GM19395 (cell line): ENCODE results near the gene PRRC2B.

Source experiments
- ATAC-seq: cut with Tn5 transposase; IDR thresholded peaks from one replicate; pipeline ENCODE4 v1.9.1; 2021; ENCODE audit warnings: mild to moderate bottlenecking, moderate library complexity; ENCODE audit not compliant: unreplicated experiment

PRRC2B gene

GRCh38 chr9:131407717-131408195 is 13.9 kb downstream of the PRRC2B start:
- no peak for ATAC-seq

DNA sequence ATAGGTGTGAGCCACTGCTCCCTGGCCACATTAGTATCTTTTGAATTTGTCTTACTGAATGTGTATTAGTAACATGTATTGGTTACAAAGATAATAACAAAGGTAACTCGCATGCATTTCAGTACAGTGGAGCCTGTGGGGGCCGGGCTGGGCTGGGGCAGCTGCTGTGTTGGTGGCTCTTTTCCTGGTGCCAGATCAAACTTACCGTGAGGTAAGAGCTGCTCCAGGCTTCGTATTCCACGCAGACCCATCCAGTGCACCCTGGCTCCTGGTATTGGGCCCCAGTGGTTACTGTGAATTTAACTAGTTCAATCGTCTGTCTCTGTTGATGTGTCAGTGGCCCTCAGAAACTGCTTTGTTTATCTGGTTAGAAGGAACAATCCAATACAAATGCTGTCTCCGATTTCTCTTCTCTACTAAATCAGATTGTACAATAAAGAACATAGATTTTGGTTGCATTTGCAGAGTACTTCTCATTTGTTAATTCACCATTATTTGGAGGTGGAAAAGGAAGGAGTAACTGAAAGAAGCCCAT is 15.6 kb downstream of the PRRC2B start:
- no peak for ATAC-seq

DNA sequence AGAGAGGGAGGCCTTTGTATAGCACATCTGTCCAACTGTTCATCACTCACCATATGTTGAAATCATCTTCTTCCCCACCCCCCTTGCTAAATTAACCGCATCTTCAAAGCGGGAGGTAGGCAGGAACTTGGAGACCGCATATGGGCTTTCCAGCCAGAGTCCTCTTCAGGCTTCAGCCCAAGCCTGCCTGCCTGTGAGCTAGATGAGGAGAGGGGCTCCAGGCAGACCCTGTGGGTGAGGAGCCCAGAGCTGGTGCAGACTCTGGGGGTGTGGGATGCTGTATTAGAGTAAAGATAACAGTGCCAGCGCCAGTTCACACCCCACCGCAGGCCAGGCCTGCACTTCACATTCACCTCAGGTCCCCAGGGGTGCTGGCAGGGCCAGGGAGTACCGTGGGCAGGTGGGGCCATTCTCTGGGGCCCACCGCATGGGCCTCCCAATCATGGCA is 16.2 kb downstream of the PRRC2B start:
- no peak for ATAC-seq

- no peak for ATAC-seq
These were observed 18.1 kb downstream of the PRRC2B start for GRCh38 chr9:131411719-131412681.

GRCh38 chr9:131416509-131416908 is 22.6 kb downstream of the PRRC2B start:
- ATAC-seq, result no peak

DNA sequence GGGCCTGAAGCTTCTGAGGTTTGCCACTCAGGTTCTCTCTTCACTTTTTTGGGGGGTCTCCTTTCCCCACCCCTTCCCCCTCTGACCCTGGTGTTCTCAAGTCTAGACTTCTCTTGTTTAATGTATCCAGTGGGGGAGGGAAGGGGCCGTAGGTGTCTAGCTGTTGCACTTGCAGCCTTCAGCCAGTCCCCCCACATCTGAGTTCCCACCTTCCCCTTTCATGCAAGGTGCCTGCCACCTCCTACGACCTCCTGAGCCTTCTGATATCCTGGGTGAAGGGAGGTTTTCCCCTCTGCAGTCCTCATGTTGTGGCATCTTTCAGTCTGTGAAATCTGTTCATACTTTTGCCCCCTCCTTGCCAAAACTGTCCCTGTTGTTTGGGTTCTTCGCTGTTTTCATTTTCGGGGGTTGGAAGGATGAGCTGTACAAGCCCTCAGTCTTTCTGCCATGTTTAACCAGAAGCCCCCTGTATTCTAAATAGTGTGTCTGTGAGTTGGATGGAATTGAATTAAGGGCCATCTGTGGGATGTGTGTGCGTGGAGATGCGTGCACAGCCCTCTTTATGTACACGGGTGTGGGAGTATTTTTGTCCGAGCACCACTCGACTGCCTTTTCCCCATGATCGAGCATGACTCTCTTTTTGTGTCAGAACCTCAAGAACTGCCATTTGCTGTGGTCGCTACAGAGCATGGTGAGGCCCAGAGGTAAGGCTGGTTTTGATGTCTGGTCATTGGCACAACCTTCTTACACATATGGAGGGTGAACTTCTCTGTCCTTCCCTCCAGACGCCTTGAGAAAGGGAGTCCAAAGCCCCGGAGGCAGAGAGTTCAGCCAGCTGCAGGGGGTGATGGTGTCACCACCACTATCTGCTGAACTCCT is 23.6 kb downstream of the PRRC2B start:
- ATAC-seq, result no peak

DNA sequence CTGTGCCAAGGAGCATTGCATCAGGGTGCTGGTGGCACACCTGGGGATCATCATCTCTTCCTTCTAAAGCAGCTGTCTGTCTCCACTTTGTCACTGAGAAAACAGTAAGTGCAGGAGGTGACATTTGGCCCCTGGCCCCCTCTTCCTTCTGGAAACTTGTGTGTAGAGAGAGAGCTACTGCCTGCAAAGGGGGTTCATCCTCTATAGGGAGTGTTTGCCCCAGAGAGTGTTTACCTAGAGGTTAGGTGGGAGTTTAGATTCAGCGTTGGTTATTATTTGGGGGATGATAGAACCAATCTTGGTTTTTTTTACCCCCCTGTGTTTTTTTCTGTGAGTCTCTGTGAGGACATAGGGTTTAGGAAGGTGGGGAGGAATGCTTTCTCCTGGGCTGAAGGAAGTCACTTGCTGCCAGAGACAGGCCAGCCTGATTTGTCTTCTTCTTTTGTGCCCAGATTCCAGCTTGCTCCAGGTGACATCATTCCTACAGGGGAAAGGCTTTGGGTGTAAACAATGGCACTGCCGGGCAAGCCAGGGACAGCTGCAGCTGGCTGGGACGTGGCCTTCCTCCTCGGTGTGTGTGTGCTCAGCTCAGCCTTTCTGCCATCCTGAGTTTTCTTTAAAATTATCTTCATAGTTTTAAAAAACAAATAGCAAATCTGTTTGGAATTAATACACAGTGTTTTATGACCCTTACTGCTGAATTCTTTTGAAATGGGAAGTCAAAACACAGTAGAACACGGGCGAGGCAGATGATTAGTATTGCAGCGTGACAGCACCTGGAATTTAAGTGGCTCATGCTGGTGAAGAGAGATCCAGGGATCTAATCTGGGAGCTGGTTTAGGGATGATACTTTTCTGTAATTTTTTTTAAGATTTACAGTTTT is 24.5 kb downstream of the PRRC2B start:
- ATAC-seq, result no peak

DNA sequence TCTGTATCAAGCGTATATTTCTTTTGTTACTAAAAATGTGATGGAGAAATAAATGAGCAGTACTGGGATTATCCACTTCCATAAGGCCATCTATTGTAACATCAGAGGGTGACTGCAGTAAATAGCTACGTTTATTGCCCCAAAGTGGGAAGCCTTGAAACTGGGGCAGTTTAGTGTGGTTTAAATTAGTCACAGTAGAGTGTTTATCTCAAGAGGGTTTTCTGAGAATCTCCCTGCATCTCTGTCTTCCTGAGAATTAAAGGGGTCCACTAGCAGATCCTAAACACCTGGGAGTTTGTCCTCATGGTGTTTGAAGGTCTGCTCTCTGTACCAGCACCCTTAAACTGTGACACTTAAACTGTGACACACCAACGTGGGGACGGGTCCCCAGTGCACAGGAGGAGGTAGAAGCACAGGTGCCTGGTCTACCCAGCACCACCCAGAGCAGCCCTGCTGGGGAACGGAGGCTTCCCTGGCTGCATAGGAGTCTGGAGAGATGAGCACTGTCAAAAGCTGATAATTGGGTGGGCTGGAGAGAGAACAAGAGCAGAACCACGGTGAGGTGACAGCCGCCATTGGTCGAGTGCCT is 25.2 kb downstream of the PRRC2B start:
- ATAC-seq, result no peak

- ATAC-seq, result no peak
These were observed 25.8 kb downstream of the PRRC2B start for GRCh38 chr9:131419716-131420115.

GRCh38 chr9:131420980-131421624 is 27.2 kb downstream of the PRRC2B start:
- ATAC-seq, result no peak

DNA sequence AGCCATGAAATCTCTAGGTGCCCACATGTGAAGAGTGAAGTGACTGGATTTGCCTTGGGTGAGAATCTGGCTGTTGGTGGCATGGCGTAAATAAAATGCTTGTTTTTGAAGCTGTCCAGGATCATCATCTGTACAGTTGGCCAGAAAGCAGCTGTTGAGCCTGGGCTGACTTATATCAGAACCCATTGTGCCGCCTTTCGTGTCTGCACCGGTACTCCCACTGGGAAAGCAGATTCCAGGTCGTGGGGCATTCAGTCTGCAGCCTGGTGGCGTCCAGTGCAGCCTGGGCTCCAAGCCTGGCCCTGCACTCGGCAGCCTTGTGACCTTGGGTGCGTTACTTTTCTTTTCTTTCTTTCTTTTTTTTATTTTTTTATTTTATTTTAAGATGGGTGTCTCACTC is 27.8 kb downstream of the PRRC2B start:
- ATAC-seq, result no peak

GRCh38 chr9:131422241-131422792 is 28.4 kb downstream of the PRRC2B start:
- no peak for ATAC-seq

DNA sequence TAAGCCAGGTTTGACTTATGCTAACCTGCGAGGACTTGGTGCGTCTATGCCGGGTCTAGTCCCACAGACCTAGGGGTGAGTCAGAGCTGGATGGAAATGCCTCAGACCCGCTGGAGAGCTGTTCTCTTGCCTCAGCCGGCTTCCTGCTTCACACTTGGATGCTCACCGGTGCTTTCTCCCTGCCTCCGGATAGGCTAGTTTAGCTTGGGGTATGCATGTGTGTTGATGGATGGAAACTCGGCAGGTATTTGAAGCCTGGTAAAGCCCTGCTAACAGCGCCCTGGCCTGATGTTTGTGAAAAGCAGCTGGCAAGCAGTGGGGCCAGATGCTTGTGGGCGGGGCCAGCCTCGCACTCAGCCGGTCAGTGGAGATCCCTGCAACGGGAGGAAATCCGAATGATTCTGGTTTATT is 29.3 kb downstream of the PRRC2B start:
- no peak for ATAC-seq

GRCh38 chr9:131426545-131426944 is 32.7 kb downstream of the PRRC2B start:
- ATAC-seq, result no peak

GRCh38 chr9:131429121-131430012 is 35.5 kb downstream of the PRRC2B start:
- no peak for ATAC-seq

- no peak for ATAC-seq
These were observed 38.2 kb downstream of the PRRC2B start for GRCh38 chr9:131432050-131432449.

DNA sequence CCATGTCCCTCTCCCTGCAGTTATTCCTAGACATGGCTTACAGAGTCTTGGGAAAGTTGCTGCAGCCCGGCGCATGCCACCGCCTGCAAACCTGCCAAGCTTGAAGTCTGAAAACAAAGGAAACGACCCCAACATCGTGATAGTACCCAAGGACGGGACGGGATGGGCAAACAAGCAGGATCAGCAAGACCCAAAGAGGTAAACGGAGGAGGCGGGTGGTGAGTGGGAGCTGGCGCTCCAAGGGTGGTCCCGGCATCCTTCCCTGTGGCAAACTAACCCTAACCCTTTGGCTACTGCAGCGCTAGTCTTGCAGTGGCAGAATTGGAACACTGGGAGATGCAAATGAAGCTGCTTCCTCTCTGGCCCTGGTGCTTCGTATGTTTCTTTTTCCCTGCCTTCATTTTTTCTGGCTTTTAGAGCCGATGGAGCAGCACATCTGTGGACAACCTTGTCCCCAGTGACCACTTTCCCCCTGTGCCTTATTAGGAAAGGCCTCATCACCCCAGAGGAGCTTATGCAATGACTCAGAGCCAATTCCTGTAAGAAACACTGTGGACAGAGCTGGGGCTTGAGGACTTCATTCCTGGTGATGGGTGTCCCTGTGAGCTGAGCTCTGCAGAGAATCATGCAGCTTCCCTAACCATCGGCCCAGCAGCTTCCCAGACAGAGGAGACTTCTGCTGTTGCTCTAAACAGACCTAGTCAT is 38.9 kb downstream of the PRRC2B start:
- no peak for ATAC-seq
